GM19043 (cell line): ENCODE data around the gene CDCA3.

ENCODE experiments used
- ATAC-seq: cut with Tn5 transposase; IDR thresholded peaks from one replicate; pipeline ENCODE4 v1.9.1; 2021; ENCODE audit warnings: low read depth; ENCODE audit not compliant: unreplicated experiment

CDCA3 gene

DNA sequence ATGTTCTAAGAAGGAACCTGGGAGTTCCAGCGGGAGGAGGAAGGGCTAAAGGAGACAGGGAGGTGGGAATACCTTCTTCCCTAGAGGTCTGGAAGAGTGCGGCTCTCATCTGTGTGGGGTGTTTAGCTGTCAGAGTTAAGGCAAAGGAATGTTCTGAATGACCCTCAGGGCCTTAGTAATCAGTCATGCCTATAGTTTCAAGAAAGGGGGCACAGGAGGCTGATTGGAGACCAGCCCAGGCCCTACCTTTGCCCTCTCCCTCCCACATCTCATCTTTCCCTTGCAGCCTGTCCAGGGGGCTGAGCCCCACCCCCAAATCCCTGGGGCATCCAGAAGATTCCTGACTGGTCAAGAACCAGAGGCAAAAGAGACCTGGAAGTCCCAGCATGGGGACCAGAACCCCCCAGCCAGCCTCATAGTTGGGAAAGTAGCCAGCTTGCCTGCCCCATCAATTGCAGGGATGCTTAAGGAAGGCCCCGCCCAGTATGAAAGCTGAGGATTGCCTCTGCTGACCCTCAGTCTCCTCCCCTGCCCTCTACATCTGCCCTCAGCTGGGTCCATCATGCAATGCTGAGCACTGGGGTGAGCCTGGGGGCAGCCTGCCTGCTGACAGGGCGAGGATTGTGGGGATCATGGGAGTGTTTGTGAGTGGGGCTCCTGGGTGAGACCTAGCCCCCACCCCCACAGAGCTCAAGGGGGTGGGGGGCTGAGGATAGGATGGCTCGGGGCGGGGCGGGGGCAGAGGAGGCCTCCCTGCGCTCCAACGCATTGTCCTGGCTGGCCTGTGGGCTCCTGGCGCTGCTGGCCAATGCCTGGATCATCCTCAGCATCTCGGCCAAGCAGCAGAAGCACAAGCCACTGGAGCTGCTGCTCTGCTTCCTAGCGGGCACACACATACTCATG lies 27.7 kb downstream of the CDCA3 start:
- no peak for ATAC-seq

- ATAC-seq = no peak
Observed at GRCh38 chr12:6822426-6823135, 28.5 kb downstream of the CDCA3 start.

DNA sequence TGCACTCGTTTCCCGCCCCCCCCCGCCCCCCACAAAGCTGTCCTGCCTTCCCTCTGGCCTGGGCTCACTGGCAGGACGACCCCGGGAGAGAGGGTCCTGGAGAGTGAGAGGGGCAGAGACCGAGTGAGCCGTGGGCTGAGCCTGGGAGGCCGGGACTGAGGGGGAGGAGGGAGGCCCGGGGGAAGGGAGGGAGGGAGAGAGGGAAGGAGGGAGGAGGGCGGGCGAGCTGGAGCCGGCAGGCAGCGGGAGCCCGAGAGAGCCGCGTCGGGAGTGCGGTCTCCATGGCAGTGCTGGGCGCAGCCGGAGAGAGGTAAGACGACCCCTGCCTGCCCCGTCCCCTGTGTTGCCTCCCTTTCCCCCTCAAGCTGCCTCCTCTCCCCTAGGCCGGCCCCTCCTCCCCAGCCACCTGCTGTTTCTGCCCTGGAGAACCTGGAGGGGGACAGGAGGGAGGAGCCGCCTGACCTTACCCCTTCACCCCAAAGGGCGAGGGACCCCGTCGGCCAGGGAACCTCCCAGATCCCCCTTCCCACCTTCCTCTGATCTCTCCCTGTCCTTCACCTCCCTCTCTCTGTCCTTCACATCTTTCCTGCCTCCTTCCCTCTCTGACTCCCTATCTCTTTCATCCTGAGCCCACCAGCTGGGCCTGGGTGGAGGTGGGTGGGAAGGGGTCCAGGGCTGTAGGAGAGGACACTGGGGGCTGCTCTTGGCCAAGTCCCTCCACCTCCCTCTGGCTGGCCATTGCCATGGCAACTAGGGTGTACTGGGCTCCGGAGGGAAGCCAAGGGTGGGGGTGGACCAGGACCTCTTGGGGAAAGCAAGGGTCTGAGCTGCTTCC lies 29.3 kb downstream of the CDCA3 start, which contains the start of gene GPR162:
Gene GPR162 (plus strand): TSS at position 231 of the 835 bp plus-strand sequence. CDS start 2,078 bp downstream, outside the sequence.
- ATAC-seq = no peak

DNA sequence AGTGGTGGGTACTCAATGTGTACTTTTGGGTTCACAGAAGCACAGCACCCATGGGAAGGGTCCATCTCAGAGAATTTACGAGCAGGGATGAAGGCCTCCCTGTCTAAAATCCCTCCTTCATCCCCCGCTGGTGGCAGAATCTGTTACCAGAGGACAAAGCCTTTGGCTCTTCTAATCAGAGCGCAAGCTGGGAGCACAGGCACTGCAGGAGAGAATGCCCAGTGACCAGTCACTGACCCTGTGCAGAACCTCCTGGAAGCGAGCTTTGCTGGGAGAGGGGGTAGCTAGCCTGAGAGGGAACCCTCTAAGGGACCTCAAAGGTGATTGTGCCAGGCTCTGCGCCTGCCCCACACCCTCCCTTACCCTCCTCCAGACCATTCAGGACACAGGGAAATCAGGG lies 30.9 kb downstream of the CDCA3 start:
- no peak for ATAC-seq

- no peak for ATAC-seq
Observed at GRCh38 chr12:6819106-6820030, 31.7 kb downstream of the CDCA3 start.

DNA sequence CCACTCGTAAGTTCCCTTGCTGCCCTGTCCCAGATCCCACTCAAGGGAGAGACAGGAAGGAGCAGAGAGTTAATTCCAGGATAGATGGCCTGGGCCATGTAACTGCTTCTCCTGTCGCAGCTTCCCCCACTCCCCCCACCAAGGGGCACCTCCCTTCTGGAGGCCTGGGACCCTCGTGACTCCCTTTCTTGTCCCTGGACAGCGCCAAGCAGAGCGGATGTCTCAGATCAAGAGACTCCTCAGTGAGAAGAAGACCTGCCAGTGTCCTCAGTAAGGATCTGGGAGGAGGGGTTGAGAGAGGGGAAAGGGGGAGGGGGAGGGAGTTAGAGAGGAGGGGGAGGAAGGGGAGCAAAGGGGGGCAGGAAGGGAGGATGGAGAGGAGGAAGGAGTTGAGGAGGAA lies 32.4 kb downstream of the CDCA3 start:
- ATAC-seq = no peak

- no peak for ATAC-seq
Observed at GRCh38 chr12:6818222-6818621, 32.9 kb downstream of the CDCA3 start.

GRCh38 chr12:6817662-6818157 lies 33.4 kb downstream of the CDCA3 start:
- ATAC-seq = no peak

- ATAC-seq = no peak
Observed at GRCh38 chr12:6817098-6817497, 34.0 kb downstream of the CDCA3 start.

DNA sequence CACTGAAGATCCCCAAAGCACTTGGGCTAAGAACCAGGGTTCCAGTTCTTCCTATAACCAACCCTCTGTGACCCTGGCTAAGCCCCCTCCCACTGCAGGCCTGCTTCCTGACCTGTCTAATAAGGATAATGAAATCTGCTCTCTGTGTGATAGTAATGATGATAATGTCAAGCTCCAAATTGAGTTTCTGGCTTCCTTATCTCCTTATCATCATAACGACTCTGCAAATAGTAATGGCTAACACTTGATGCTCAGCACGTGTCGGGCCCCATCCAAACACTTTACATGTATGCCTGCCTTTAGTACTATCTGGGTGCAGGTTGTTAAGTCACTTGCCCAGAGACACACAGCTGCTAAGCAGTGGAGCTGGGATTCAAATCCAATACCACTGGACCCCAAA lies 34.5 kb downstream of the CDCA3 start:
- ATAC-seq = no peak

- no peak for ATAC-seq
Observed at GRCh38 chr12:6813363-6813762, 37.7 kb downstream of the CDCA3 start.

DNA sequence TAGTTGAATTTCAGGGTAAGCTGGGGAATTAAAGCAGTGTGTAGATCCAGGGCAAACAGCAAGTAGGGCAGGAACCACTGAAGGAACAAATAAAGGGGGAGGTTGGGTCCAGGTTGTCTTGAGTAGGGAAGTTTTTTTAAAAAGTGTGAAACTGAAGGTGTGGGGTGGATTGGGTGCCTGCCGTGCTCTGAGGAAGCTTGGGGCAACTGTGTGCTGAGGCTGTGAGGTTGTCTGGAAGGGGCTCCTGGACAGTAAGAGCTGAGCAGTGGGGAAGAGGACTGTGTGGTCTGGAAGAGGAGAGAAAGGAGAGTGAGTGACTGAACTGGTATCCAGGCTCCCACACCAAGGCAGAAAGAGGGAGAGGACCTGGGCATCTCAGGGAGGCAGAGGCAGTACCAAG lies 40.3 kb downstream of the CDCA3 start:
- ATAC-seq = no peak

- ATAC-seq = no peak
Observed at GRCh38 chr12:6809056-6809455, 42.0 kb downstream of the CDCA3 start.

DNA sequence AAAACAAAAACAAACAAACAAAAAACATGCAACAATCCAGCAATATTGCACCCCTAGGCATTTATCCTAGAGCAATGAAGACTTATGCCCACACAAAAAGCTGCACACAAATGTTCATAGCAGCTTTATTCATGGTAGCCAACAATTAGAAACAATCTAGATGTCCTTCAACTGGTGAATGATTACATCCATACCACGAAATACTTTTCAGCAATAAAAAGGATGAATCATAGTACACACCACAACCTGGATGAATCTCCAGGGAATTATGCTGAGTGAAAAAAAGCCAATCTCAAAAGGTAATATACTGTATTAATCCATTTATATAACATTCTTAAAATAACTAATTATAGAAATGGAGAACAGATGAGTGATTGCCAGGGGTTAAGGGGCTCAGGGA lies 43.9 kb downstream of the CDCA3 start:
- no peak for ATAC-seq

DNA sequence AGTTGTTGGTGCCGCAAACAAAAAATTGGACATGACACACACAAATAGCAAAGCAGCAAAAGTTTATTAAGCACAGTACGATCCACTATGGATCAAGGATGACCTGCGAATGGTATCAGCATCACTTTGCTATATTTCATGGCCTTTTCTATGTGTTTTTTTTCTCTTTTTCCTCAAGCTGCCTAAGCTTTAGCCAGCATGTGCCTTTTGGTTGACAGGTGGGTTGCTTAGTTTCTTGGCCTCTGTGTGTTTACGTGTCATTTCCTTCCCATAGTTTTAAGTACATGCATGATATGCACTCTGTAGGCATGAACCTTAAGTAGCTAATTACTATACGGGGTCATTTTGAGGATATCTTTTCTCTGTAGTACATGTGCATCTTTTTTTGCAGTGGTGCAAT lies 51.9 kb downstream of the CDCA3 start:
- no peak for ATAC-seq
